Common myeloid progenitor, CD34-positive (primary cell): ENCODE measurements around the gene BIK.

ENCODE experiments used
- CTCF ChIA-PET: fragments of 350-600 bp; sonication (Branson Sonifier 250); formaldehyde crosslinking; loops from one replicate; lab custom pipeline; 2021; ENCODE audit warnings: antibody characterized with exemption; lab: Charles Lee
- POLR2A ChIA-PET: fragments of 350-600 bp; sonication (Branson Sonifier 250); formaldehyde crosslinking; loops from one replicate; lab custom pipeline; 2021; ENCODE audit warnings: antibody characterized with exemption; lab: Charles Lee
- DNase-seq, 3 donors: peaks; one replicate each; pipeline versions ENCODE4 v3.0.0 to v3.0.0-alpha.2; 2013
- H3K27ac ChIP-seq, 2 experiments: 1 replicate in 1 of 2; 2 replicates in 1 of 2; pipeline ENCODE4 v1.7.0; 2013; ENCODE audit warnings: inconsistent platforms in 2 of 2, low read length in 2 of 2, mild to moderate bottlenecking in 2 of 2, low read depth in 1 of 2, moderate library complexity in 1 of 2; ENCODE audit not compliant: severe bottlenecking in 2 of 2, insufficient read depth in 1 of 2, poor library complexity in 1 of 2
- H3K27me3 ChIP-seq, 5 experiments: replicated peaks in 2 of 5; 1 replicate in 3 of 5; 2 replicates in 2 of 5; pipeline versions ENCODE4 v1.6.1 to v1.7.0; 2013; ENCODE audit warnings: low read length in 4 of 5, mild to moderate bottlenecking in 2 of 5, moderate library complexity in 2 of 5, inconsistent platforms in 1 of 5; ENCODE audit not compliant: insufficient read depth in 5 of 5, control insufficient read depth in 4 of 5
- H3K36me3 ChIP-seq, 4 experiments: 1 replicate in 2 of 4; 2 replicates in 2 of 4; pipeline versions ENCODE4 v1.6.1 to v1.7.0; 2013; ENCODE audit warnings: low read length in 3 of 4, control low read depth in 1 of 4, mild to moderate bottlenecking in 1 of 4; ENCODE audit not compliant: control insufficient read depth in 4 of 4, insufficient read depth in 4 of 4
- H3K4me1 ChIP-seq, 4 experiments: 1 replicate in 3 of 4; 2 replicates in 1 of 4; pipeline versions ENCODE4 v1.6.1 to v1.7.1; 2013; ENCODE audit warnings: low read length in 3 of 4, mild to moderate bottlenecking in 3 of 4, control low read depth in 1 of 4, inconsistent platforms in 1 of 4, moderate library complexity in 1 of 4; ENCODE audit not compliant: control insufficient read depth in 4 of 4, insufficient read depth in 4 of 4; ENCODE audit errors: control extremely low read depth in 1 of 4
- H3K4me3 ChIP-seq, 7 experiments: 1 replicate in 4 of 7; 2 replicates in 3 of 7; pipeline versions ENCODE4 v1.5.1 to v1.7.0; 2013; ENCODE audit warnings: mild to moderate bottlenecking in 7 of 7, low read length in 6 of 7, moderate library complexity in 6 of 7, inconsistent platforms in 2 of 7, low read depth in 2 of 7, control low read depth in 1 of 7; ENCODE audit not compliant: insufficient read depth in 4 of 7, control insufficient read depth in 1 of 7; ENCODE audit errors: extremely low read depth in 1 of 7
- H3K9me3 ChIP-seq, 5 experiments: 1 replicate in 4 of 5; 2 replicates in 1 of 5; pipeline versions ENCODE4 v1.6.1 to v1.7.1; 2013; ENCODE audit warnings: low read length in 4 of 5, mild to moderate bottlenecking in 2 of 5, inconsistent platforms in 1 of 5, low read depth in 1 of 5, moderate library complexity in 1 of 5; ENCODE audit not compliant: control insufficient read depth in 4 of 5, insufficient read depth in 2 of 5; ENCODE audit errors: control extremely low read depth in 1 of 5
- WGBS: methylation state at CpG from one replicate; pipeline ENCODE4 v1.1.5; 2013; ENCODE audit not compliant: insufficient coverage; 5-methylcytosine and 5-hydroxymethylcytosine counted together

Gene BIK

DNA sequence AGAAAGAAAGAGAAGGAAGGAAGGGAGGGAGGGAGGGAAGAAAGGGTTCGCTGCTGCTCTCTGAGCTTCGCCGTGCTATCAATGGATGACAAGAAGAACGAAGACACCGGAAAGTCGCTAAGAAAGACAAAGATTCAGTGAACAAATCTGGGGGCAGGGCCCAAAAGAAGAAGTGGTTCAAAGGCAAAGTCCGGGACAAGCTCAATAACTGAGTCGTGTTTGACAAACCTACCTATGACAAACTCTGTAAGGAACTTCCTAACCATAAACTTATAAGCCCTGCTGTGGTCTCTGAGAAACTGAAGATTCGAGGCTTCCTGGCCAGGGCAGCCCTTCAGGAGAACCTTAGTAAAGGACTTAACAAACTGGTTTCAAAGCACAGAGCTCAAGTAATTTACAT lies 18.5 kb upstream of the BIK start:
- no peak overlapping the region for H3K4me3 ChIP-seq
- peaks cover 7 to 26% (median 10%) of the 10 kb centered on the region in 4 experiments for H3K4me1 ChIP-seq
- CTCF ChIA-PET, result interaction anchor here (1.1 to 1.6 kb wide), 4 partner anchors 9 to 471 kb away, joined by 3 to 4 read pairs (median 4); no protein-coding TSS in a partner anchor
- H3K36me3 ChIP-seq, result no peaks in the 10 kb centered on the region
- POLR2A ChIA-PET, result interaction anchor here (0.7 to 1.0 kb wide), 2 partner anchors 14 to 18 kb away, joined by 3 read pairs; no protein-coding TSS in a partner anchor
- DNase-seq, result peak in 2 of 3 donors; percentile 47 to 67
- peaks cover 0 to 9% (median 7%) of the 10 kb centered on the region in 5 experiments for H3K9me3 ChIP-seq
- H3K27ac ChIP-seq, result no peak overlapping the region
- no peaks in the 10 kb centered on the region for H3K27me3 ChIP-seq
- WGBS, result 5% methylated on average over 8 of the region's 9 CpGs

- 88% methylated on average over 6 of the region's 7 CpGs for WGBS
- no peaks in the 10 kb centered on the region for H3K36me3 ChIP-seq
- DNase-seq, result peak in 2 of 3 donors; percentile 40 to 48
- no peak overlapping the region for H3K27ac ChIP-seq
- H3K4me1 ChIP-seq, result peaks cover 0 to 22% (median 5%) of the 10 kb centered on the region in 4 experiments
- H3K9me3 ChIP-seq, result peaks cover 0 to 10% (median 7%) of the 10 kb centered on the region in 5 experiments
- H3K27me3 ChIP-seq, result no peaks in the 10 kb centered on the region
- POLR2A ChIA-PET, result no interaction called here
- no peak overlapping the region for H3K4me3 ChIP-seq
- CTCF ChIA-PET, result interaction anchor here (0.9 to 1.5 kb wide), 2 partner anchors 15 to 33 kb away, joined by 3 read pairs; no protein-coding TSS in a partner anchor
These were observed 16.5 kb upstream of the BIK start for GRCh38 chr22:43094085-43094484.

DNA sequence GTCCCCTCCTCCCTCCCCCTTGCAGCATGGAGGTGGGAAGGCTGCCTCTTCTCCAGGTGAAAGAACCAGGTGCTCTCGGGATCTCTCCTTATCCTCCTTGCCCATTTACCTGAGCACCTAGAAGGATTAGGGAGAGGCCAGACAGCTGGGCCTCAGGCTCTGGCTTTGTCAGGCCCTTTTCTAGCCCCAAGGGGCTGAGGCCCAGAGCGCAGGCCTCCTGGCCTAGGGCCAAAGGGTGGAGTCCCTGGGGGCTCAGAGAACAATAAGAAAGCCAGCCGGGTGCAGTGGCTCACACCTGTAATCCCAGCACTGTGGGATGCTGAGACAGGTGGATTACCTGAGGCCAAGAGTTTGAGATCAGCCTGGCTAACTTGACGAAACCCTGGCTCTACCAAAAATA lies 16.0 kb upstream of the BIK start:
- 100% methylated on average over 3 of the region's 4 CpGs for WGBS
- peaks cover 0 to 10% (median 7%) of the 10 kb centered on the region in 5 experiments for H3K9me3 ChIP-seq
- H3K27ac ChIP-seq, result no peak overlapping the region
- ChIA-PET CTCF (interaction anchor here (0.9 to 1.5 kb wide), 2 partner anchors 15 to 33 kb away, joined by 3 read pairs; no protein-coding TSS in a partner anchor), POLR2A (no interaction called here)
- no peak overlapping the region for H3K4me3 ChIP-seq
- H3K27me3 ChIP-seq, result no peaks in the 10 kb centered on the region
- H3K4me1 ChIP-seq, result peaks cover 0 to 19% (median 3%) of the 10 kb centered on the region in 4 experiments
- no peaks in the 10 kb centered on the region for H3K36me3 ChIP-seq
- DNase-seq, result no peak

- Histone ChIP-seq H3K4me1 (peaks cover 0 to 13% (median 1%) of the 10 kb centered on the region in 4 experiments), H3K27ac (no peak overlapping the region), H3K27me3 (no peaks in the 10 kb centered on the region), H3K36me3 (no peaks in the 10 kb centered on the region), H3K9me3 (peaks cover 0 to 10% (median 7%) of the 10 kb centered on the region in 5 experiments), H3K4me3 (no peak overlapping the region)
- ChIA-PET CTCF (interaction anchor here (0.7 to 1.7 kb wide), 3 partner anchors 42 to 194 kb away, joined by 3 to 4 read pairs (median 3); no protein-coding TSS in a partner anchor), POLR2A (no interaction called here)
- no peak for DNase-seq
- WGBS, result 100% methylated on average over 4 of the region's 8 CpGs
These were observed 14.1 kb upstream of the BIK start for GRCh38 chr22:43096420-43096819.

DNA sequence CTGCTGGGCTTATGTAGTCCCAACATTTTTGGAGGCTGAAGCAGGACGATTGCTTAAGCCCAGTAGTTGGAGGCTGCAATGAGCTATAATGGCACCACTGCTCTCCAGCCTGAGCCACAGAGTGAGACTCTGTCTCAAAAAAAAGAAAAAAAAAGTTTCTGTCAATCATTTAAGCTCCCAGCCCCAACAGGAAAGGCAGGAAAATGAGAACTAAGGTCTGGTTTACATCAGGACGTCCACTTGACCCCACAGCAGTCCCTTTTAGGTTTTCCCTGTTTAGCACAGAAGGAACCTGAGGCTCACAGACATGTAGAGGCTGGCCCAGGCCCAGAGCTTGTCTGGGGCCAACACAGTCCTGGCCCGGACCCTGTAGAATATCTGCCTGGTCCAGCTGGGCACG lies 12.2 kb upstream of the BIK start:
- Histone ChIP-seq H3K27me3 (no peaks in the 10 kb centered on the region), H3K36me3 (no peaks in the 10 kb centered on the region), H3K9me3 (peaks cover 0 to 10% (median 7%) of the 10 kb centered on the region in 5 experiments), H3K4me3 (no peak overlapping the region), H3K4me1 (peaks cover 0 to 2% (median 0%) of the 10 kb centered on the region in 4 experiments), H3K27ac (no peak overlapping the region)
- ChIA-PET CTCF (interaction anchor here (1.0 to 1.6 kb wide), 2 partner anchors 11 to 27 kb away, joined by 3 to 6 read pairs; no protein-coding TSS in a partner anchor), POLR2A (no interaction called here)
- 44% methylated on average over 3 of the region's 4 CpGs for WGBS
- DNase-seq, result no peak

DNA sequence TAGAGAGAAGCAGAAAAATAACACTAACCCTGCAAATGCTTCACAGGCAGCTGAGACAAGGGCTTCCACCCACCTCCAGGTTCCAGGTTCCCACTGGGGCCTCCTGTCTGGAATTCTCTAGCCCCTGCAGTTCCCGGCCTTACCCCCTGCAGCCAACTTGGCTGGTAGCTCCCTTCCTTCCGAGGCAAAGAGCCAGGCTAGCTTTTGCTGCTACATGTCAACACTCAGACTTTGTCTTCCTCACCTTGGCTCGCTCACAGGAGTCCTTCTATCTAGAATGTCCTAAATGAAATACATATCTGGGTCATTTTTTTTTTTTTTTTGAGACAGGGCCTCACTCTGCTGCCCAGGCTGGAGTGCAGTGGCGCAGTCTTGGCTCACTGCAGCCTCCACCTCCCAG lies 11.5 kb upstream of the BIK start:
- DNase-seq, result no peak
- H3K4me3 ChIP-seq, result no peak overlapping the region
- H3K27ac ChIP-seq, result no peak overlapping the region
- CTCF ChIA-PET, result interaction anchor here (1.6 kb wide), 1 partner anchor 11 kb away, joined by 6 read pairs; no protein-coding TSS in a partner anchor
- peaks cover 0 to 8% (median 0%) of the 10 kb centered on the region in 4 experiments for H3K4me1 ChIP-seq
- 94% methylated on average over 3 of the region's 4 CpGs for WGBS
- POLR2A ChIA-PET, result no interaction called here
- H3K9me3 ChIP-seq, result peaks cover 0 to 10% (median 7%) of the 10 kb centered on the region in 5 experiments
- no peaks in the 10 kb centered on the region for H3K27me3 ChIP-seq
- H3K36me3 ChIP-seq, result no peaks in the 10 kb centered on the region

DNA sequence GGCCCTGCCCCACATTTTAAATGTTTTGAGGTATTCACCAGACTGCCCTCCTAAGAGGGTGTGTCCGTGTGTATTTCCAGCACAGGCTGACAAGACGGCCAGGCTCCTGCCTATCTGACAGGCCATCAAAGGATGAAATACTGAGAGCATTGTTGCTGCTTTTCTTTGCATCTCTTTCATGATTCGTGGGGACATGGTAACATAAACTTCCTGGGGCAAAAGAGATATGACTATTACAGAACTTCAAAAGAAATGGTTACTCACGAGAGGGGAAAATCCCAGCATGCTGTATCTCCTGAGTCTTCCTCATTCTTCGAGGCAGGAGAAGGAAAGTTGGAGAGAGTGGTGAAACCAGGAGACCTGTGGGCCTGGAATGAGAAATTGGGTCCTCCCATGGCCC lies 10.3 kb upstream of the BIK start:
- Histone ChIP-seq H3K36me3 (no peaks in the 10 kb centered on the region), H3K4me1 (peaks cover 0 to 12% (median 0%) of the 10 kb centered on the region in 4 experiments), H3K27ac (no peak overlapping the region), H3K9me3 (peaks cover 0 to 10% (median 7%) of the 10 kb centered on the region in 5 experiments), H3K27me3 (no peaks in the 10 kb centered on the region), H3K4me3 (no peak overlapping the region)
- ChIA-PET POLR2A (no interaction called here), CTCF (interaction anchor here (1.5 kb wide), 1 partner anchor 10 kb away, joined by 6 read pairs; the partner anchor contains the start of gene BIK)
- no peak for DNase-seq
- WGBS, result 95% methylated on average over 5 of the region's 5 CpGs
